Measurements from ENCODE around the gene NRXN3. TPM values are rescaled to one million over a fixed set of nuclear protein-coding genes. Genes with fewer than 3 reads are reported as not detected.

Gene NRXN3
- total and polyA plus RNA-seq, 2 donors (not counting 1 experiment from before 2014, with no cell fraction given), result not detected

- peaks cover 0 to 1% (median 0%) of the 10 kb centered on the region in 3 donors for H3K9me3 ChIP-seq (ENCODE audit: control extremely low read depth in 1 of 3, control insufficient read depth in 2 of 3, insufficient read depth in 1 of 3, low read length in 2 of 3)
- H2AFZ ChIP-seq (ENCODE audit: insufficient read depth, low read depth, low read length, poor library complexity, severe bottlenecking), result no peak overlapping the region
- no peaks in the 10 kb centered on the region for H3K79me2 ChIP-seq (ENCODE audit: control insufficient read depth, insufficient read depth, low read length)
- ChIA-PET CTCF (no interaction called here), POLR2A (no interaction called here)
- no peaks in the 10 kb centered on the region for H3K36me3 ChIP-seq (replicated peaks in 1 of 2; ENCODE audit: control extremely low read depth in 1 of 2, control insufficient read depth in 1 of 2, extremely low read depth in 1 of 2, insufficient read depth in 2 of 2, low read length in 1 of 2)
- intact Hi-C loops (cut with micrococcal nuclease), result no loop called here
- no peaks in the 10 kb centered on the region for H3K4me1 ChIP-seq (ENCODE audit: control insufficient read depth in 2 of 2, insufficient read depth in 2 of 2, low read length in 2 of 2)
- ATAC-seq (ENCODE audit: low read depth) (no peak), DNase-seq (no peak)
- no peak overlapping the region for H3K27ac ChIP-seq (ENCODE audit: low read length in 2 of 2)
- peaks cover 9% of the 10 kb centered on the region for H3K27me3 Mint-ChIP-seq
- H3K9me3 Mint-ChIP-seq (ENCODE audit: insufficient read depth), result peaks cover 7% of the 10 kb centered on the region
- H3K27ac Mint-ChIP-seq, result no peak overlapping the region
- no peak overlapping the region for H3K9ac ChIP-seq (ENCODE audit: low read length)
- no peaks in the 10 kb centered on the region for H4K20me1 ChIP-seq (ENCODE audit: control insufficient read depth, insufficient read depth, low read length, poor library complexity, severe bottlenecking)
- WGBS (ENCODE audit: insufficient coverage), result 57% methylated on average over 3 of the region's 3 CpGs
- H3K27me3 ChIP-seq (replicated peaks in 1 of 4; ENCODE audit: control extremely low read depth in 1 of 4, control insufficient read depth in 3 of 4, insufficient read depth in 4 of 4, low read length in 3 of 4), result no peaks in the 10 kb centered on the region
- H3K4me3 Mint-ChIP-seq, result no peak overlapping the region
- H3K4me3 ChIP-seq (ENCODE audit: control extremely low read depth in 1 of 5, extremely low read depth in 1 of 5, insufficient read depth in 1 of 5, low read depth in 2 of 5, low read length in 4 of 5), result no peak overlapping the region
- H3K4me1 Mint-ChIP-seq, result no peaks in the 10 kb centered on the region
- no peak overlapping the region for H3K4me2 ChIP-seq (replicated peaks; ENCODE audit: low read depth, low read length, poor library complexity, severe bottlenecking)
- TF ChIP-seq EZH2 (IDR thresholded peaks at IDR 0.05; ENCODE audit: borderline replicate concordance, insufficient read depth, low read depth, low read length, poor library complexity, severe bottlenecking), result no peak
- TF ChIP-seq, protein P1, sequence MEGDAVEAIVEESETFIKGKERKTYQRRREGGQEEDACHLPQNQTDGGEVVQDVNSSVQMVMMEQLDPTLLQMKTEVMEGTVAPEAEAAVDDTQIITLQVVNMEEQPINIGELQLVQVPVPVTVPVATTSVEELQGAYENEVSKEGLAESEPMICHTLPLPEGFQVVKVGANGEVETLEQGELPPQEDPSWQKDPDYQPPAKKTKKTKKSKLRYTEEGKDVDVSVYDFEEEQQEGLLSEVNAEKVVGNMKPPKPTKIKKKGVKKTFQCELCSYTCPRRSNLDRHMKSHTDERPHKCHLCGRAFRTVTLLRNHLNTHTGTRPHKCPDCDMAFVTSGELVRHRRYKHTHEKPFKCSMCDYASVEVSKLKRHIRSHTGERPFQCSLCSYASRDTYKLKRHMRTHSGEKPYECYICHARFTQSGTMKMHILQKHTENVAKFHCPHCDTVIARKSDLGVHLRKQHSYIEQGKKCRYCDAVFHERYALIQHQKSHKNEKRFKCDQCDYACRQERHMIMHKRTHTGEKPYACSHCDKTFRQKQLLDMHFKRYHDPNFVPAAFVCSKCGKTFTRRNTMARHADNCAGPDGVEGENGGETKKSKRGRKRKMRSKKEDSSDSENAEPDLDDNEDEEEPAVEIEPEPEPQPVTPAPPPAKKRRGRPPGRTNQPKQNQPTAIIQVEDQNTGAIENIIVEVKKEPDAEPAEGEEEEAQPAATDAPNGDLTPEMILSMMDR (IDR thresholded peaks at IDR 0.05), result no peak
Measured at GRCh38 chr14:78638926-78639325, 468.8 kb downstream of the NRXN3 start.

GRCh38 chr14:78644824-78645559 is 474.8 kb downstream of the NRXN3 start:
- no peak for ATAC-seq (ENCODE audit: low read depth)
- intact Hi-C loops (cut with micrococcal nuclease), result no loop called here
- DNase-seq, result no peak
- Mint-ChIP-seq H3K27me3 (peaks cover 4% of the 10 kb centered on the region), H3K9me3 (ENCODE audit: insufficient read depth) (peaks cover 2% of the 10 kb centered on the region), H3K27ac (no peak overlapping the region), H3K4me3 (no peak overlapping the region), H3K4me1 (no peaks in the 10 kb centered on the region)
- Histone ChIP-seq H3K4me3 (ENCODE audit: control extremely low read depth in 1 of 5, extremely low read depth in 1 of 5, insufficient read depth in 1 of 5, low read depth in 2 of 5, low read length in 4 of 5) (no peak overlapping the region), H3K4me1 (ENCODE audit: control insufficient read depth in 2 of 2, insufficient read depth in 2 of 2, low read length in 2 of 2) (no peaks in the 10 kb centered on the region), H3K9ac (ENCODE audit: low read length) (no peak overlapping the region), H3K9me3 (ENCODE audit: control extremely low read depth in 1 of 3, control insufficient read depth in 2 of 3, insufficient read depth in 1 of 3, low read length in 2 of 3) (peaks cover 0 to 2% (median 0%) of the 10 kb centered on the region in 3 donors), H2AFZ (ENCODE audit: insufficient read depth, low read depth, low read length, poor library complexity, severe bottlenecking) (no peak overlapping the region), H3K4me2 (replicated peaks; ENCODE audit: low read depth, low read length, poor library complexity, severe bottlenecking) (no peak overlapping the region), H3K27ac (ENCODE audit: low read length in 2 of 2) (no peak overlapping the region), H3K27me3 (replicated peaks in 1 of 4; ENCODE audit: control extremely low read depth in 1 of 4, control insufficient read depth in 3 of 4, insufficient read depth in 4 of 4, low read length in 3 of 4) (no peaks in the 10 kb centered on the region), H3K36me3 (replicated peaks in 1 of 2; ENCODE audit: control extremely low read depth in 1 of 2, control insufficient read depth in 1 of 2, extremely low read depth in 1 of 2, insufficient read depth in 2 of 2, low read length in 1 of 2) (no peaks in the 10 kb centered on the region), H4K20me1 (ENCODE audit: control insufficient read depth, insufficient read depth, low read length, poor library complexity, severe bottlenecking) (no peaks in the 10 kb centered on the region), H3K79me2 (ENCODE audit: control insufficient read depth, insufficient read depth, low read length) (no peaks in the 10 kb centered on the region)
- TF ChIP-seq EZH2 (IDR thresholded peaks at IDR 0.05; ENCODE audit: borderline replicate concordance, insufficient read depth, low read depth, low read length, poor library complexity, severe bottlenecking), result no peak
- TF ChIP-seq, protein P1 (IDR thresholded peaks at IDR 0.05), result no peak
- 86% methylated on average over 17 of the region's 22 CpGs for WGBS (ENCODE audit: insufficient coverage)
- CTCF ChIA-PET, result no interaction called here
- POLR2A ChIA-PET, result no interaction called here
